NT2/D1 (cell line): Measurements from ENCODE around the gene GRIN2C.

Experiments used
- DNase-seq: peaks from one replicate; pipeline ENCODE4 v3.0.0-alpha.2; 2011; ENCODE audit warnings: low read depth, low spot score
- H3K27me3 ChIP-seq: 2 replicates; pipeline ENCODE4 v1.6.0; 2011; ENCODE audit warnings: mild to moderate bottlenecking; ENCODE audit not compliant: insufficient read length, insufficient read depth
- H3K36me3 ChIP-seq: 2 replicates; pipeline ENCODE4 v1.6.1; 2011; ENCODE audit warnings: mild to moderate bottlenecking, low read length, mixed read lengths; ENCODE audit not compliant: insufficient read depth, insufficient read length
- H3K4me1 ChIP-seq: 2 replicates; pipeline ENCODE4 v1.5.1; 2011; ENCODE audit not compliant: insufficient read depth, insufficient read length
- H3K4me3 ChIP-seq: 2 replicates; pipeline ENCODE4 v1.5.1; 2011; ENCODE audit warnings: low read depth; ENCODE audit not compliant: insufficient read length
- H3K9ac ChIP-seq: 2 replicates; pipeline ENCODE4 v1.6.0; 2011; ENCODE audit warnings: low read depth; ENCODE audit not compliant: insufficient read length
- H3K9me3 ChIP-seq: 2 replicates; pipeline ENCODE4 v1.5.1; 2011; ENCODE audit warnings: mild to moderate bottlenecking, low read length; ENCODE audit not compliant: insufficient read depth
- SUZ12 ChIP-seq: IDR thresholded peaks from 2 replicates; pipeline ENCODE4 v1.6.1; 2011; ENCODE audit not compliant: insufficient read length, insufficient read depth; ENCODE audit errors: extremely low read depth
- YY1 ChIP-seq: IDR thresholded peaks from 2 replicates; pipeline ENCODE4 v1.6.1; 2011; ENCODE audit not compliant: insufficient read length, insufficient read depth
- ZNF274 ChIP-seq: IDR thresholded peaks from 2 replicates; pipeline ENCODE4 v1.6.1; 2011; ENCODE audit warnings: mild to moderate bottlenecking, low read depth, low read length

The GRIN2C gene

DNA sequence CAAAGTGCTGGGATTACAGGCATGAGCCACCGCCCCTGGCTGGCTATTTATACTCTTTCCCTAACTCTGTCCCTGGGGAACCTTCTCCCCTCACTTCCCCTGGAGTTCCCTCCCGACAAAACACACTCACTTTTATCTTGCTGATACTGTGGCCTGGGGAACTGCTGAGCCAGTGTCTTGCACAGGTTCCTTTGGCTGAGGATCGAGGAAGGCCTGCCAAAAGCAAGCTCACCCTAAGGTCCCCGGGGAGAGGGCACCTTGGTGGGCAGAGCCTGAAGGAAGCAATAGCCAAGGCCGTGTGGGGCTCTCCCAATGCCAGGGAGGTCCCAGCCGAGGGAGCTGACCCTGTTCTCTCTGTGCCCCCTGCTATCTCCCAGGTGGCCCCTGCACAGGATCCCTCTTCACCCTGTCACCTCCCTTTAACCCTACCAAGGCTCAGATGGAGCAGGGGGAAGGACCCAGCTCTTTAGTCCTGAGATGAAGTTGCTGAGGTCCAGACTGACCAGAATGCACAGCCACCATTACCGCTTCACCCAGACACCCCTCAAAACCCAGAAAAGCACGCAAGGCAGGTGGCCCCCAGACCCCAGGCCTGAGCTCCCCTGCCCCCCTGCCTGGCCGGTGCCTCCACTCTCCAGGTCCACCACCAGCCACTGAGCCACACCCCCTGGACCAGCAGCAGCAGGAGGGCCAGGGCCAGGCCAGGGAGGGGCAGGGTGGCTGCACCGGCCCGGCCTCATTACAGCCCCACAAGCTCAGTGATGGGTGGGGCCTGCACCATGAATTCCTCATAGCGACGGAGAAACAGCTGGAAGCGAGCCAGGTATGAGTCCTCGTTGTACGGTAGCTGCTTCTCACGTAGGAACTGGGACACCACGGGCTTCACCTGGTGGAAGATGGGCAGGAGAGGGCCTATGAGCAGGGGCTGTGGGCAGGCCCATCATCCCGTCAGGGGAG lies 18.2 kb upstream of the GRIN2C start:
- no peak for TF ChIP-seq ZNF274
- TF ChIP-seq YY1: no peak
- TF ChIP-seq SUZ12: no peak
- H3K4me1 ChIP-seq: peaks cover 13% of the 10 kb centered on the region
- H3K36me3 ChIP-seq: no peaks in the 10 kb centered on the region
- no peaks in the 10 kb centered on the region for H3K9me3 ChIP-seq
- H3K27me3 ChIP-seq: no peaks in the 10 kb centered on the region
- peak overlapping the region; percentile 59 for H3K9ac ChIP-seq
- no peak for DNase-seq
- no peak overlapping the region for H3K4me3 ChIP-seq

DNA sequence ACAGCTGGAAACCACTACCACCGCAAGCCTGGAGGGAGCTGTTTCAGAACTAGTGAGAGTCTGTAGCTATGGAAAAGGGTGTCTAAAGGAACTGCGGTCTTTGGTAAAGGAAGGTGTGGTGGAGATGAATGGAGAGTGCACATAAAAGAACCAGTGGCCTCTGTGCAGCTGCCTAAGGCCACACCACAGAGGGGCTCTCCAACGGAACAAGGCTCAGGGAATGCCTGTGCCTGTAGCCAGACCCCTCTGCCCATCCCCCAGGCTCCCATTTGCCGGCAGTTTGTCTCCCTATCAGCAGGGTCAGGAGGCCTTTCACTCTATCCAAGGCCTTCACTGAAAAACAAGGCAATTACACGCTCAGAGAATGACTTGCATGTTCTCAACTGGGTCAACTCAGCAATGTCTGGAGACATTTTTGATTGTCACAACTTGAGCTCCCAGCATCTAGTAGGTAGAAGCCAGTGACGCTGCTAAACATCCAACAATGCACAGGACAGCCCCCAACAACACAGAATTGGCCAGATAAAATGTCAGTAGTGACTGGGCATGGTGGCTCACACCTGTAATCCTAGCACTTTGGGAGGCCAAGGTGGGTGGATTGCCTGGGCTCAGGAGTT lies 16.4 kb upstream of the GRIN2C start:
- Histone ChIP-seq H3K4me1 (peaks cover 20% of the 10 kb centered on the region), H3K36me3 (peaks cover 8% of the 10 kb centered on the region), H3K27me3 (peaks cover 5% of the 10 kb centered on the region), H3K9me3 (no peaks in the 10 kb centered on the region), H3K4me3 (no peak overlapping the region), H3K9ac (no peak overlapping the region)
- no peak for DNase-seq
- no peak for TF ChIP-seq YY1
- no peak for TF ChIP-seq ZNF274
- TF ChIP-seq SUZ12: no peak

DNA sequence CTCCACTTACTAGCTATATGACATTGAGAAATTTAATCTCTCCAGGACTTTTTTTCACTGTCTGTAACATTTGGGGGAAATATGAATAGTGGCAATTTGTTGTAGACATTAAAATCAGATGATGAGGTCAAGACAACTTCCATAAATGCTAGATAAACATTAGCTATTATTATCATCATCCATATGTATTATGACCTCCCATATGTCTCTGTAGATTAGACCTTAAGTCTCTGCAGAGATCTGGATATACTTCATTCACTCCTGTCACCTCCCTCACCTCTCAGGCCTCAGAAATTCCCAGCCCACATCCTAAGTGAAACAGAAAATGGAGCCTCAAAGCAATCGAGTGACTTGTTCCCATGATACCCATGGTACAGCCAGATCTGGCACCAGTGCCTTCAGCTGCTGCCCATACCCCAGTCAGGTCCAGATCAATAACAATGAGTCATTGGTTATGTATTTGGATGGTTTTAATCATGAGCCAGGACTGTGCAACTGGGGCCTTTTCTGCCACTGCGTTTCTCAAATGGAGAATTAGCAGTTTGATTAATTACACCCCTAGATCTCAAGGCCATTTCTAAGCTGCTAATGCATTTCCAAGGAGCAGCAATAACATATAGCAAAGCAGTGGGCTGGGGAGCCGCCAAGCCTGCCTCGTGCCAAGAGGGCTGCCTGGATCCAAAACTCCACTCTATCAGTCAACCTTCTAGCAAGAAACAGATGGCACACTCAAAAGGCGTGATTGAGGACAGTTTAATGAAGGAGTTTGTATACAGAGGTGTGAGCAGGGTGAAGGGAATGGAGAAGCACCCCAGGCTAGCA lies 15.7 kb upstream of the GRIN2C start:
- Histone ChIP-seq H3K27me3 (peaks cover 5% of the 10 kb centered on the region), H3K9me3 (no peaks in the 10 kb centered on the region), H3K9ac (no peak overlapping the region), H3K36me3 (peaks cover 9% of the 10 kb centered on the region), H3K4me3 (no peak overlapping the region), H3K4me1 (peaks cover 20% of the 10 kb centered on the region)
- no peak for DNase-seq
- TF ChIP-seq YY1: no peak
- TF ChIP-seq SUZ12: no peak
- no peak for TF ChIP-seq ZNF274

- DNase-seq: no peak
- TF ChIP-seq YY1 (no peak), ZNF274 (no peak), SUZ12 (no peak)
- no peak overlapping the region for H3K4me3 ChIP-seq
- H3K36me3 ChIP-seq: peaks cover 14% of the 10 kb centered on the region
- no peak overlapping the region for H3K9ac ChIP-seq
- H3K4me1 ChIP-seq: peaks cover 18% of the 10 kb centered on the region
- peaks cover 5% of the 10 kb centered on the region for H3K27me3 ChIP-seq
- H3K9me3 ChIP-seq: no peaks in the 10 kb centered on the region
Measured at GRCh38 chr17:74874615-74875037, 14.9 kb upstream of the GRIN2C start.

DNA sequence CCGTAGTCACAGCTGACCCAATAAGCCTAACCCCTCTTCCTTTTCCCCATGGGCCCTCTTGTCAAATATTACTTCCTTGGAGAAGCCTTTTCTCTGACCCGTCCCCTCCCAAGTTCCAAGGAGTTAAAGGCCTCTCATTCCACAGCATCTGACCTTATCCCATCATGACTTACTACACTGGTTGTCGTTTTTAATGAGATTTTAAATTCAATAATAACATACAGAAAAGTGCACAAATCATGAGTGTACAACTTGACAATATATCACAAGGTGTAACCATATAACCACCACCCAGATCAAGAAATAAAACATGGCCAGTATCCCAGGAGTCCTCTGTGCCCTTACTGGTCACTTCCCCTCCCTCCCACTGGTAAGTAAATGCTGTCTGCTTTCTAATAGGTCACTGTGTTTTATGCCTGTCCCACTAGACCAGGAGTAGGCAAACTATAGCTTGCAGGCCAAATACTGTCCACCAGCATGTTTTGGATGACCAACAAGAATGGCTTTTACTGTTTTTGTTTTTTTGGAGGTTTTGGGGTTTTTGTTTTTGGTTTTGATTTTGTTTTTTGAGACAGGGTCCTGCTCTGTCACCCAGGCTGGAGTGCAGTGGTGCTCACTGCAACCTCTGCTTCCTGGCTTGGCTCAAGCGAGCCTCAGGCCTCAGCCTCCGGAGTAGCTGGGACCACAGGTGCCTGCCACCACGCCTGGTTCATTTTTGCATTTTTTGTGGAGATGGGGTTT lies 14.4 kb upstream of the GRIN2C start:
- Histone ChIP-seq H3K27me3 (peaks cover 5% of the 10 kb centered on the region), H3K9ac (peak overlapping the region; percentile 91), H3K4me1 (peaks cover 17% of the 10 kb centered on the region), H3K36me3 (peaks cover 19% of the 10 kb centered on the region), H3K9me3 (no peaks in the 10 kb centered on the region), H3K4me3 (peak overlapping the region; percentile 74)
- TF ChIP-seq YY1 (no peak), ZNF274 (no peak), SUZ12 (no peak)
- no peak for DNase-seq

- Histone ChIP-seq H3K9me3 (no peaks in the 10 kb centered on the region), H3K9ac (peak overlapping the region; percentile 91), H3K27me3 (peaks cover 5% of the 10 kb centered on the region), H3K36me3 (peaks cover 27% of the 10 kb centered on the region), H3K4me3 (peak overlapping the region; percentile 89), H3K4me1 (peaks cover 17% of the 10 kb centered on the region)
- TF ChIP-seq YY1: no peak
- no peak for TF ChIP-seq ZNF274
- TF ChIP-seq SUZ12: no peak
- peak; percentile 98 for DNase-seq
Measured at GRCh38 chr17:74873037-74873873, 13.6 kb upstream of the GRIN2C start.
